Right lung (tissue), 5 donors: ENCODE measurements around the gene ULK1. TPM values are rescaled to one million over a fixed set of nuclear protein-coding genes. Genes with fewer than 3 reads are reported as not detected.

Experiments
- DNase-seq, 2 donors: peaks; one replicate each; pipeline ENCODE4 v3.0.0-alpha.2; 2013
- polyA plus RNA-seq, 5 donors: library from polyadenylated mRNA; unstranded; fragments of 120-200 nt; gene quantifications; one replicate each; pipeline versions ENCODE4 v1.2.1 to v1.2.3, GENCODE V29; 2013; ENCODE audit warnings: inconsistent platforms in 1 of 5, low replicate concordance in 1 of 5; ENCODE audit not compliant: insufficient read length in 5 of 5, insufficient read depth in 1 of 5

The ULK1 gene
- polyA plus RNA-seq, 5 donors: 19.8 to 37.8 (median 27.7) TPM

- DNase-seq: no peak
Observed at GRCh38 chr12:131965073-131965472, 70.7 kb downstream of the ULK1 start.

GRCh38 chr12:131971226-131971625 lies 76.8 kb downstream of the ULK1 start:
- DNase-seq: no peak

Other genes with a start within 250 kb of the ULK1 start
- gene SFSWAP, start 183.5 kb upstream of the ULK1 start, polyA plus RNA-seq: 10 to 100 TPM; 45.5 to 60.3 (median 53.6) TPM
- gene MMP17, start 66.2 kb upstream of the ULK1 start, polyA plus RNA-seq: 1 to 10 TPM; 1.9 to 4.2 (median 2.5) TPM
- gene PUS1, start 34.7 kb downstream of the ULK1 start, polyA plus RNA-seq: 10 to 100 TPM; 10.7 to 22.3 (median 16.0) TPM
- 10 to 100 TPM; 34.5 to 41.0 (median 38.9) TPM for gene EP400, start 55.3 kb downstream of the ULK1 start, polyA plus RNA-seq
- gene DDX51, start 249.7 kb downstream of the ULK1 start, polyA plus RNA-seq: 10 to 100 TPM; 12.0 to 24.3 (median 21.1) TPM
- 10 to 100 TPM in 3 of 5 donors, 1 to 10 TPM in 2; 9.3 to 19.7 (median 10.4) TPM for gene NOC4L, start 249.8 kb downstream of the ULK1 start, polyA plus RNA-seq